Measurements from ENCODE around the gene POT1. TPM values are rescaled to one million over a fixed set of nuclear protein-coding genes. Genes with fewer than 3 reads are reported as not detected.

Gene POT1
- total and polyA plus RNA-seq, 2 of the 13 experiments (the other 11 are each of a cell fraction or from before 2014, with no cell fraction given): 21.7 to 23.4 TPM

GRCh38 chr7:124796771-124797170, 132.9 kb downstream of the POT1 start:
- FAIRE-seq (no peak), ATAC-seq (peak; percentile 68), DNase-seq (ENCODE audit: low spot score) (peak; percentile 57)
- WGBS (ENCODE audit: low lambda C conversion rate): 0% methylated on average over 2 of the region's 2 CpGs
- H3K4me3 ChIP-seq (replicated peaks in 1 of 3; ENCODE audit: insufficient read depth in 1 of 3, low read depth in 2 of 3, low read length in 3 of 3): no peak overlapping the region
- no peaks in the 10 kb centered on the region for H3K9me3 ChIP-seq (ENCODE audit: low read length)
- in situ Hi-C loops (cut with HindIII; ENCODE audit: extremely low pct_ligation_motif_present, low pct_unique_long_range_greater_than_20kb) (no loop called here), intact Hi-C loops (cut with micrococcal nuclease; ENCODE audit: unreplicated experiment) (no loop called here)
- ChIA-PET CTCF (ENCODE audit: low intra/inter-chr PET ratio, low total read pairs) (no interaction called here), POLR2A (no interaction called here)
- H4K20me1 ChIP-seq (ENCODE audit: insufficient read depth, low read length): no peaks in the 10 kb centered on the region
- no peak overlapping the region for H2AFZ ChIP-seq (ENCODE audit: low read length)
- no peaks in the 10 kb centered on the region for H3K36me3 ChIP-seq (replicated peaks in 1 of 2; ENCODE audit: control insufficient read depth in 1 of 2, insufficient read depth in 2 of 2, low read length in 2 of 2)
- peaks cover 13% of the 10 kb centered on the region for H3K4me1 ChIP-seq (ENCODE audit: insufficient read depth, low read length)
- no peaks in the 10 kb centered on the region for H3K79me2 ChIP-seq (ENCODE audit: insufficient read depth, low read length)
- no peak overlapping the region for H3K9ac ChIP-seq (ENCODE audit: insufficient read depth, low read depth, low read length)
- no peaks in the 10 kb centered on the region for H3K27me3 ChIP-seq (ENCODE audit: control insufficient read depth in 1 of 2, insufficient read depth in 2 of 2, low read length in 2 of 2)
- BruUV-seq (replicated peaks): no TSS peak
- H3K4me2 ChIP-seq (ENCODE audit: low read depth, low read length): no peak overlapping the region
- H3K27ac ChIP-seq (ENCODE audit: extremely low read length, insufficient read depth, low read length): no peak overlapping the region
- TF ChIP-seq NCOA2 (CRISPR knock-in tag; IDR thresholded peaks at IDR 0.05) (peak; percentile 35; the same call in 1 of the 2 replicates), RARA (CRISPR knock-in tag; IDR thresholded peaks at IDR 0.05) (peak; percentile 18; the same call in 1 of the 2 replicates), ZNF644 (CRISPR knock-in tag; IDR thresholded peaks at IDR 0.05; ENCODE audit: low read depth) (0 out of 2 replicates have a peak, but pooled peaks have one; percentile 46), EP300 (IDR thresholded peaks at IDR 0.05; ENCODE audit: low read depth in 2 of 2, low read length in 2 of 2) (peak in 1 of 2 experiments; percentile 52; a peak in 2 of 4 replicates), EP300 (CRISPR knock-in tag; IDR thresholded peaks at IDR 0.05; ENCODE audit: borderline replicate concordance) (no peak), ZNF563 (CRISPR knock-in tag; IDR thresholded peaks at IDR 0.05) (no peak), ISL2 (CRISPR knock-in tag; IDR thresholded peaks at IDR 0.05) (peak; percentile 55), SOX5 (CRISPR knock-in tag; IDR thresholded peaks at IDR 0.05; ENCODE audit: borderline replicate concordance) (peak; percentile 57; the same call in 1 of the 2 replicates), THYN1 (CRISPR knock-in tag; IDR thresholded peaks at IDR 0.05; ENCODE audit: borderline replicate concordance, low read depth) (no peak), RXRB (CRISPR knock-in tag; IDR thresholded peaks at IDR 0.05; ENCODE audit: borderline replicate concordance) (no peak), SCMH1 (CRISPR knock-in tag; IDR thresholded peaks at IDR 0.05; ENCODE audit: borderline replicate concordance) (no peak), ARID5B (CRISPR knock-in tag; IDR thresholded peaks at IDR 0.05) (peak; percentile 74), HDAC6 (IDR thresholded peaks at IDR 0.05; ENCODE audit: low read depth, low read length) (no peak), SRF (IDR thresholded peaks at IDR 0.05; ENCODE audit: low read depth, low read length) (no peak), ZNF24 (IDR thresholded peaks at IDR 0.05) (no peak), ZNF710 (CRISPR knock-in tag; IDR thresholded peaks at IDR 0.05; ENCODE audit: borderline replicate concordance) (no peak), ZBTB8A (CRISPR knock-in tag; IDR thresholded peaks at IDR 0.05; ENCODE audit: borderline replicate concordance, low read depth) (no peak), NFKBIZ (CRISPR knock-in tag; IDR thresholded peaks at IDR 0.05) (no peak), ZNF557 (CRISPR knock-in tag; IDR thresholded peaks at IDR 0.05) (no peak), GATAD2A (CRISPR knock-in tag; IDR thresholded peaks at IDR 0.05) (peak; percentile 47; the same call in 1 of the 2 replicates)

Measured in HepG2 (cell line).